Measurements from ENCODE around the gene WBP1. TPM values are rescaled to one million over a fixed set of nuclear protein-coding genes. Genes with fewer than 3 reads are reported as not detected.

WBP1 gene
- total RNA-seq, 1 experiment from 2014 or later, result 67.6 TPM

DNA sequence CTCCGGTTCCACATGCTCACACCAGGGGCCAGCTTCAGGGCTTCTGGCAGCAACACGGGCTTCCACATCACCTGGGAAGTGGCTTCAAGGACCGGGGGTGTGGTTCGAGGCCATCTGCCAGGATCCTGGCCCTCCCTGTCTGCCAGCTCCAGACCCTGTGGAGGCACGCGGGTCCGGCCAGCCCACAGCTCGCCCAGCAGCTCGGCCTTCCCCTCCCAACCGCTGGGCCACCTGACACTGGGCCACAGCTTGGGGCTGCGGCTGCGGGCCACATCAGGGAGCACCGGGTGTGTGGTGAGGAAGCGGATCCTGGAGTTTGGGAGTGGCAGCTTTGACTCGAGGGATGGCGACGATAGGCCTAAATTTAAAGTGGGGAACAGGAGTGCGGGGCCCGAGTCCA is 43.8 kb upstream of the WBP1 start:
- no peak for DNase-seq (ENCODE audit: low read depth, low spot score)
- Histone ChIP-seq H3K4me3 (ENCODE audit: low read depth in 2 of 2, low read length in 2 of 2) (no peak overlapping the region), H3K27me3 (ENCODE audit: control insufficient read depth, insufficient read depth, low read length) (no peaks in the 10 kb centered on the region), H3K27ac (ENCODE audit: low read length) (no peak overlapping the region), H3K36me3 (ENCODE audit: control insufficient read depth, insufficient read depth, low read length) (no peaks in the 10 kb centered on the region), H3K9me3 (ENCODE audit: control insufficient read depth, insufficient read depth, low read depth, low read length) (no peaks in the 10 kb centered on the region), H3K4me1 (ENCODE audit: control insufficient read depth, insufficient read depth, low read length) (no peaks in the 10 kb centered on the region)
- in situ Hi-C loops (cut with HindIII; ENCODE audit: low pct_unique_long_range_greater_than_20kb, low sequenced_read_pairs), result no loop called here
- no peak for TF ChIP-seq POLR2AphosphoS5 (IDR thresholded peaks at IDR 0.05; ENCODE audit: low read depth, low read length)
- TF ChIP-seq TCF7L2 (IDR thresholded peaks at IDR 0.05; ENCODE audit: low read depth, low read length), result no peak
- TF ChIP-seq, protein P1, sequence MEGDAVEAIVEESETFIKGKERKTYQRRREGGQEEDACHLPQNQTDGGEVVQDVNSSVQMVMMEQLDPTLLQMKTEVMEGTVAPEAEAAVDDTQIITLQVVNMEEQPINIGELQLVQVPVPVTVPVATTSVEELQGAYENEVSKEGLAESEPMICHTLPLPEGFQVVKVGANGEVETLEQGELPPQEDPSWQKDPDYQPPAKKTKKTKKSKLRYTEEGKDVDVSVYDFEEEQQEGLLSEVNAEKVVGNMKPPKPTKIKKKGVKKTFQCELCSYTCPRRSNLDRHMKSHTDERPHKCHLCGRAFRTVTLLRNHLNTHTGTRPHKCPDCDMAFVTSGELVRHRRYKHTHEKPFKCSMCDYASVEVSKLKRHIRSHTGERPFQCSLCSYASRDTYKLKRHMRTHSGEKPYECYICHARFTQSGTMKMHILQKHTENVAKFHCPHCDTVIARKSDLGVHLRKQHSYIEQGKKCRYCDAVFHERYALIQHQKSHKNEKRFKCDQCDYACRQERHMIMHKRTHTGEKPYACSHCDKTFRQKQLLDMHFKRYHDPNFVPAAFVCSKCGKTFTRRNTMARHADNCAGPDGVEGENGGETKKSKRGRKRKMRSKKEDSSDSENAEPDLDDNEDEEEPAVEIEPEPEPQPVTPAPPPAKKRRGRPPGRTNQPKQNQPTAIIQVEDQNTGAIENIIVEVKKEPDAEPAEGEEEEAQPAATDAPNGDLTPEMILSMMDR (IDR thresholded peaks at IDR 0.05), result no peak
- no peak for ATAC-seq
- ChIA-PET CTCF (no interaction called here), POLR2A (interaction anchor here (0.6 kb wide), 1 partner anchor 582 kb away, joined by 6 read pairs; no protein-coding TSS in a partner anchor)
- intact Hi-C loops (cut with micrococcal nuclease; ENCODE audit: unreplicated experiment), result no loop called here
- no TSS peak for BruUV-seq (replicated peaks)

DNA sequence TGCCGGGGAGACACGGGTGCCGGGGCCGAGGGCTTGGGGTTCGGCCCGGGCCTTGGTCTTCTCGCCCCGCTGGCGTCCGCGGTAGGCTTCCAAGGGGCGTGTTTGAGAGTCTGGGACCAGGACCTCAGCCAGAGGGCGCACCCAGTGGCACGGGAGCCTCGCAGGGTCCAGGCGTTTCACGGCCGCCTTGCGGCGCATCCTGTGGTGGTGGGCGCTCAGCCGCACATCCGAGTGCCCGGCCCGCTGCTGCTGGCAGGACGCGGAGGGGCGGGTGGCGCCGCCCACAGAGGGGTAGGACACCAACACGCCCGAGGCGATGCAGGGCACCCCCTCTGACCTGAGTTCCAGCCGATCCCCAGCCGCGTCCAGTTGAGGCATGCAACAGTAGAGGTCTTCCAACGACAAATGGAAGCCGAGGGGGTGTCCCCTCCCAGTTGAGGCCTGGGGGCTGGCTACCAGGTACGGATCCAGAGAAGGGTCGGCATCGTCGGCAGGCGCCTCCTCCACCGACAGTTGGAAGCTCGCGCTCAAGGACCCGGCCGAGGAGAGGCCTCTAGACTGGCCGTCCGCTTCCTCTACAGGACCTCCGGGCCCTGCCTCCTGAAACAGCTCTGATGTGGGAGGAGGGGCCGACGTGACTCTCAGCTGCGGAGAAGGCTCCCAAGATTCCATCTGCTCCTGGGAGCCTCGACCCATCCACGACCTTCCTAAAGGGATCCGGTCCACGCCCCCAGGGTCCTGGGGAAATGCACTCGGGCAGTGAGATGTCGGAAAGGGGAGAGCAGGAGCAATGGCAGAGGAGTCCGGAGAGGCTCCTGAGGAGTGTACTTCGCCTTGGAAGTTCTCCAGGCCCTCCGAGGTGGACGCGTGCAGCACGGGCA is 43.1 kb upstream of the WBP1 start:
- H3K9me3 ChIP-seq (ENCODE audit: control insufficient read depth, insufficient read depth, low read depth, low read length), result no peaks in the 10 kb centered on the region
- TF ChIP-seq TCF7L2 (IDR thresholded peaks at IDR 0.05; ENCODE audit: low read depth, low read length) (no peak), SIN3A (IDR thresholded peaks at IDR 0.05; ENCODE audit: borderline replicate concordance, insufficient read depth, low read depth, low read length) (no peak), POLR2AphosphoS5 (IDR thresholded peaks at IDR 0.05; ENCODE audit: low read depth, low read length) (no peak)
- TF ChIP-seq, protein P2, sequence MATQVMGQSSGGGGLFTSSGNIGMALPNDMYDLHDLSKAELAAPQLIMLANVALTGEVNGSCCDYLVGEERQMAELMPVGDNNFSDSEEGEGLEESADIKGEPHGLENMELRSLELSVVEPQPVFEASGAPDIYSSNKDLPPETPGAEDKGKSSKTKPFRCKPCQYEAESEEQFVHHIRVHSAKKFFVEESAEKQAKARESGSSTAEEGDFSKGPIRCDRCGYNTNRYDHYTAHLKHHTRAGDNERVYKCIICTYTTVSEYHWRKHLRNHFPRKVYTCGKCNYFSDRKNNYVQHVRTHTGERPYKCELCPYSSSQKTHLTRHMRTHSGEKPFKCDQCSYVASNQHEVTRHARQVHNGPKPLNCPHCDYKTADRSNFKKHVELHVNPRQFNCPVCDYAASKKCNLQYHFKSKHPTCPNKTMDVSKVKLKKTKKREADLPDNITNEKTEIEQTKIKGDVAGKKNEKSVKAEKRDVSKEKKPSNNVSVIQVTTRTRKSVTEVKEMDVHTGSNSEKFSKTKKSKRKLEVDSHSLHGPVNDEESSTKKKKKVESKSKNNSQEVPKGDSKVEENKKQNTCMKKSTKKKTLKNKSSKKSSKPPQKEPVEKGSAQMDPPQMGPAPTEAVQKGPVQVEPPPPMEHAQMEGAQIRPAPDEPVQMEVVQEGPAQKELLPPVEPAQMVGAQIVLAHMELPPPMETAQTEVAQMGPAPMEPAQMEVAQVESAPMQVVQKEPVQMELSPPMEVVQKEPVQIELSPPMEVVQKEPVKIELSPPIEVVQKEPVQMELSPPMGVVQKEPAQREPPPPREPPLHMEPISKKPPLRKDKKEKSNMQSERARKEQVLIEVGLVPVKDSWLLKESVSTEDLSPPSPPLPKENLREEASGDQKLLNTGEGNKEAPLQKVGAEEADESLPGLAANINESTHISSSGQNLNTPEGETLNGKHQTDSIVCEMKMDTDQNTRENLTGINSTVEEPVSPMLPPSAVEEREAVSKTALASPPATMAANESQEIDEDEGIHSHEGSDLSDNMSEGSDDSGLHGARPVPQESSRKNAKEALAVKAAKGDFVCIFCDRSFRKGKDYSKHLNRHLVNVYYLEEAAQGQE (IDR thresholded peaks at IDR 0.05; ENCODE audit: insufficient read depth in 1 of 2, low read depth in 2 of 2, low read length in 1 of 2), result no peak
- TF ChIP-seq, protein P1 (IDR thresholded peaks at IDR 0.05), result no peak
- H3K27me3 ChIP-seq (ENCODE audit: control insufficient read depth, insufficient read depth, low read length), result no peaks in the 10 kb centered on the region
- no peak overlapping the region for H3K27ac ChIP-seq (ENCODE audit: low read length)
- ChIA-PET POLR2A (no interaction called here), CTCF (no interaction called here)
- DNase-seq (ENCODE audit: low read depth, low spot score) (no peak), ATAC-seq (no peak)
- BruUV-seq (replicated peaks), result no TSS peak
- H3K4me1 ChIP-seq (ENCODE audit: control insufficient read depth, insufficient read depth, low read length), result no peaks in the 10 kb centered on the region
- intact Hi-C loops (cut with micrococcal nuclease; ENCODE audit: unreplicated experiment), result no loop called here
- in situ Hi-C loops (cut with HindIII; ENCODE audit: low pct_unique_long_range_greater_than_20kb, low sequenced_read_pairs), result no loop called here
- H3K4me3 ChIP-seq (ENCODE audit: low read depth in 2 of 2, low read length in 2 of 2), result no peak overlapping the region
- no peaks in the 10 kb centered on the region for H3K36me3 ChIP-seq (ENCODE audit: control insufficient read depth, insufficient read depth, low read length)
